A549 (cell line): ENCODE measurements around the gene STPG2.

Source experiments
- CTCF ChIP-seq: fragments of >200 bp; sonication (Bioruptor Twin); formaldehyde crosslinking; IDR thresholded peaks from 3 replicates; pipeline ENCODE4 v1.5.1; 2016
- JUNB ChIP-seq: fragments of >200 bp; sonication (Bioruptor Twin); formaldehyde crosslinking; IDR thresholded peaks from 2 replicates; pipeline ENCODE4 v1.6.1; 2016
- NPAS2 ChIP-seq: fragments of 250-450 bp; sonication (Bioruptor Pico); IDR thresholded peaks from 2 replicates; pipeline ENCODE4 v1.8.0; 2022; ENCODE audit warnings: mild to moderate bottlenecking, moderate library complexity, borderline replicate concordance
- POLR2A ChIP-seq: IDR thresholded peaks from 2 replicates; pipeline ENCODE4 v1.6.1; 2012; ENCODE audit warnings: mild to moderate bottlenecking, low read length

GRCh38 chr4:97720869-97721432 lies 422.3 kb downstream of the STPG2 start:
- TF ChIP-seq JUNB (no peak), POLR2A (no peak), CTCF (peak; percentile 19; the same call in 2 of the 3 replicates), NPAS2 (no peak)
